GM18505 (cell line): ENCODE measurements around the gene PIP5K1A.
"Not testable (repeated sequence)": the region's sequence is repeated elsewhere in the genome, so short reads cannot be mapped to it uniquely, and the experiment has no call there.

Source experiments
- ATAC-seq: cut with Tn5 transposase; IDR thresholded peaks from one replicate; pipeline ENCODE4 v1.9.1; 2021; ENCODE audit not compliant: unreplicated experiment
- POLR2A ChIP-seq: IDR thresholded peaks from 4 replicates; pipeline ENCODE4 v1.6.1; 2011; ENCODE audit warnings: borderline replicate concordance; ENCODE audit not compliant: insufficient read depth, insufficient read length; ENCODE audit errors: extremely low read depth

PIP5K1A gene

GRCh38 chr1:151175041-151175741, 23.2 kb upstream of the PIP5K1A start:
- TF ChIP-seq POLR2A = no peak
- no peak for ATAC-seq

- no peak for ATAC-seq
- no peak for TF ChIP-seq POLR2A
Measured at GRCh38 chr1:151175863-151176262, 22.5 kb upstream of the PIP5K1A start, which contains the start of gene TMOD4. Gene TMOD4, minus strand, starts transcription at chr1:151175981. Its CDS starts 1,106 bp downstream, at chr1:151174875.

- no peak for ATAC-seq
- TF ChIP-seq POLR2A = no peak
Measured at GRCh38 chr1:151176514-151177045, 21.8 kb upstream of the PIP5K1A start.

- no peak for ATAC-seq
- no peak for TF ChIP-seq POLR2A
Measured at GRCh38 chr1:151184211-151184610, 14.1 kb upstream of the PIP5K1A start.

- no peak for TF ChIP-seq POLR2A
Measured at GRCh38 chr1:151187205-151187604, 11.1 kb upstream of the PIP5K1A start.

GRCh38 chr1:151188667-151189066, 9.7 kb upstream of the PIP5K1A start:
- not testable (repeated sequence) for ATAC-seq

More at GRCh38 chr1:151187205-151187604, 11.1 kb upstream of the PIP5K1A start:
- ATAC-seq = no peak

- TF ChIP-seq POLR2A = peak; percentile 90
- ATAC-seq = peak; percentile 89
Measured at GRCh38 chr1:151189637-151190445, 8.5 kb upstream of the PIP5K1A start, which contains the start of gene VPS72. Gene VPS72, minus strand, starts transcription at chr1:151190197. Its CDS starts 76 bp downstream, at chr1:151190121.

- ATAC-seq = no peak
- no peak for TF ChIP-seq POLR2A
Measured at GRCh38 chr1:151192047-151192446, 6.3 kb upstream of the PIP5K1A start.

GRCh38 chr1:151193304-151193703, 5.0 kb upstream of the PIP5K1A start:
- no peak for TF ChIP-seq POLR2A
- ATAC-seq = no peak

- no peak for TF ChIP-seq POLR2A
- ATAC-seq = no peak
Measured at GRCh38 chr1:151193856-151194255, 4.5 kb upstream of the PIP5K1A start.

GRCh38 chr1:151194894-151195594, 3.3 kb upstream of the PIP5K1A start:
- ATAC-seq = not testable (repeated sequence)

- TF ChIP-seq POLR2A = no peak
- ATAC-seq = no peak
Measured at GRCh38 chr1:151196292-151196800, 2.0 kb upstream of the PIP5K1A start.

- no peak for ATAC-seq
- no peak for TF ChIP-seq POLR2A
Measured at GRCh38 chr1:151197863-151198253, 494 bp upstream of the PIP5K1A start.
